Epidermal melanocyte (primary cell): ENCODE results near the gene HP1BP3.
A peak's percentile ranks its signal among the peaks of the same experiment; 100 is the strongest.
"Not testable (repeated sequence)": the region's sequence is repeated elsewhere in the genome, so short reads cannot be mapped to it uniquely, and the experiment has no call there.

Experiments
- DNase-seq: peaks from one replicate; pipeline ENCODE4 v3.0.0; 2011; ENCODE audit warnings: low spot score; ENCODE audit not compliant: insufficient read length

HP1BP3 gene

DNA sequence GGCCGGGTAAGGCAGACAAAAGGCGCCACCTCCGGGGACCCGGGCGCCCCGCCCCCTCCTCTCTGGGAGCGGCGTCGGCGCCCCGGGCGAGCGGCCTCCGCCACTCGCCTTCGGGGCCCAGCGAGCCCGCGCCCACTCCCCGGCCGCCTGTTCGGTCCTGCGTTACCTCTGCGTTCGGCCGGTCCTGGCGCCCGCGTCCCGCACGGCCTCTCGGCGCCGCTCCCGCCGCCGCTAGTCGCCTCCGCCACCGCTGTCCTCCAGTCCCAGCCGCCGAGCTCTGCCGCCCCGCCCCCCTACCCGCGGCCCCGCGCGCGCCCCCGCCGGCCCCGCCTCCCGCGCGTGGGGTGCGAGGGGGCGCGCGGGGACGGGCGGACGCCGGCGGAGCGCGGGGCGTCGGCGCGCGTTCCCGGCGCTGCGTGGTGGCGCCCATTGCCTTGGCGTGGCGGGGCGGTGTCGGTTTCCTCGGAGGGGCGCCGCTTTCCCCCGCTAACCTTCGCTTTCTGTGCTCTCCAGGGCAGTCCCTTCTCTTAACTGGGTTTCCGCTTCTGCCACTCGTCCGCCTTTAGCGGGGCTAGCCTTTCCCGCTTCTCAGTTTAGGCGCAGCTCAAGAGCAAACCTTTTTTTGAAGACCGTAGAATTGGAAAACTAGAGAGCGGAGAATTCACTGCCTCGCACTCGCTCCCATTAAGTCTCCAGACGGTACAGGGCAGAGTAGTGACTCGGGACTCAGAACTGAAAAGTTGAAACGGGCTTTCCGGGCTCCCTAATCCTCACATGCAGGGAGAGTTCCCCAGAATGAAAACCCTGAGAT is at the start of gene HP1BP3:
HP1BP3 (minus strand) TSS at position 279 of the 811 bp plus-strand sequence. CDS start 6,867 bp downstream, outside the sequence.
- peak; percentile 24 for DNase-seq

DNA sequence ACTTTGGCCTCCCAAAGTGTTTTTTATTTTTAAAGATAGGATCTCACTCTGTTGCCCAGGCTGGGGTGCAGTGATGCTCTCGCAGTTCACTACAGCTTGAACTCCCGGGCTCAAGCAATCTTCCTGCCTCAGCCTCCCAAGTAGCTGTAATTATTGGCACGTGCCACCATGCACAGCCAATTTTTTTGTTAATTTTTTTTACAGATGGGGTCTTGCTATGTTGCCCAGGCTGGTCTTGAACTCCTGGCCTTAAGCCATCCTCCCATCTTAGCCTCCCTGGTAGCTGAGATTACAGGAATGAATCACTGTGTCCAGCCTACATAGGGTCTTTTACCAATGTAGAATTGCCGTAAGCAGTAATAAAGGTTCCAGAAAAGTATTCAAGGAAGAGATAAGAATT is 49.1 kb upstream of the HP1BP3 start:
- DNase-seq = no peak

DNA sequence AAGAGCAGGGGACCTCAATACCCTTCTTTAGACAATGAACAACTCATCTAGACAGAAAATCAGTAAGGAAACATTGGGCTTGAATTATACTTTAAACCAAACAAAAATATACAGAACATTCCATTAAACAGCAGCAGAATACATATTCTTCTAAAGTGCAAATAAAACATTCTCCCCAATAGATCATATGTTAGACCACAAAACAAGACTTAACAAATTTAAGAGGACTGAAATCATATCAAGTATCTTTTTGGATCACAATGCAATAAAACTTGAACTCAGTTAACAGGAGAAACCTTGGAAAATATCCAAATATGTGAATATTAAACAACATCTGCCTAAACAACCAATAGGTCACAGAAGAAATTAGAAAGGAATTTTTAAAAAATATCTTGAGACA is 47.7 kb upstream of the HP1BP3 start:
- DNase-seq = no peak

- DNase-seq = no peak
These were observed 47.1 kb upstream of the HP1BP3 start for GRCh38 chr1:20834192-20834591.

DNA sequence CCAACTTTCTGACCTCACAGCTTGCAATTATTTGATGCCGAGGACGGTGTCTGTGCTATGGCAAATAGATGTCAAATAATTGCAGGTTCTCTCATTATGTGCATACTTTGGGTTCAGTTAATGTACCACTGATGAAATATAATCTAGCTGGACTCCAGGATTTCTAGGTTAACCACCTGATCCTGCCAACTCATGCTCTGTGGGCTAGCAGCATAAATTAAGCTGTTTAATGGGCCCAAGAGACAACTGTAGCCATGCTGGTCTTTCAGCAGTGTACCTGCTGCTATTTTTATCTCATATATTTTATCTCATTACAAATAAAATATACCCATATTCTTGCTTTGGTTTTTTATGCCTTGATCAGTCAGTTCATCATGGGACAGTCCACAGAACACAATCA is 43.3 kb upstream of the HP1BP3 start:
- DNase-seq = no peak

GRCh38 chr1:20829946-20830345 is 42.8 kb upstream of the HP1BP3 start:
- DNase-seq = no peak

DNA sequence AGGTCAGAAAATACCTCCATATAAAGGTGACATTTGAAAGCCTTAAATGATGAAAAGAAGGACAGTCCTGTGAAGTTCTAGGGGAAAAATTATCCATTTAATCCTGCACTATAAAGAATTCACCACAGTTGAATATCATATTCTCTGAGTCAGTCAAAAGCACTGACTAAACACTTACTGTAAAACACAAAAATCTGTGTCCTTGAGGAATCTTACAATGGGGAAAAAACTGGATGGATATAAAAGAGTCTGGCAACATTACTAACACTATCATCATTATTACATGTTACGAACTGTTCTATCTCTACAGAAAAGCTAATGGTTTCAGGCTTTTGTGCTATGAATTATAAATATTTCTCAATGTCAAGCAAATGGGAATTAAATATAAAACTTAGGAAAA is 42.4 kb upstream of the HP1BP3 start:
- no peak for DNase-seq

DNA sequence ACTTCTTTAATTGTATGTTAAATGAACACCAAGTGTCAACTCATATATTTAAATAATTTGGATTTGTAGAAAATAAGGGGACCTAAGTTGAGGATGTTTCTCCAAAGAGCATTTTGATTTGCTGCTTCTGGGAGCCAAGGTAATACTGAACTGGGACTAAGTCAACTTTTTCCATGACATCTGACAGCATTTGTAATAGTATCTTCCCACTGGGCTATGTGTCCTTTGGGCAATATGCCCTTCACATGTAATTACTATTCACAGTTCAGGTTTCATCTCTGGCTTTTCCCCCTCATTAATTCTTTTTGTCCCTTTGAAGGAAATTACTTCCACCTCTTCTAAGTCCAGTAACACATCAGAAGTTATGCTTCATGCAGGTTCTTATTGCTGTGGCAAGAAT is 36.7 kb upstream of the HP1BP3 start:
- no peak for DNase-seq

- DNase-seq = no peak
These were observed 34.4 kb upstream of the HP1BP3 start for GRCh38 chr1:20821466-20821865.

- no peak for DNase-seq
These were observed 32.7 kb upstream of the HP1BP3 start for GRCh38 chr1:20819818-20820217.

GRCh38 chr1:20814534-20814871 is 27.4 kb upstream of the HP1BP3 start:
- no peak for DNase-seq

DNA sequence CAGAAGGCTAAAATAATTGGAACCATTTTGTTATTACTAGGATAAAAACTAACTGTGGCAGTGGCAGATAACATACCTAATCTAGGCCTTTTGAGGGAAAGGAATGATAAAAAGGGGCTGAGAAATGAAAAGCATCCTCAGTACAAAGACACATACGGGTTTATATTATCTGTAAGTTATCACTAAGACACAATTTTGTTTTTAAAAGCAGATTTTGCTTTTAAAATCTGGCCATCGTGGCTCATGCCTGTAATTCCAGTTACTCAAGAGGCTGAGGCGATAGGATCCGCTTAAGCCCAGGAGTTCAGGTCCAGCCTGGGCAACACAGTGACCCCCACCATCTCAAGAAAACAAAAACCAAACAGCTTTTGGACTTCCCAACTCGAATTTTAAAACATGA is 24.8 kb upstream of the HP1BP3 start:
- DNase-seq = no peak

DNA sequence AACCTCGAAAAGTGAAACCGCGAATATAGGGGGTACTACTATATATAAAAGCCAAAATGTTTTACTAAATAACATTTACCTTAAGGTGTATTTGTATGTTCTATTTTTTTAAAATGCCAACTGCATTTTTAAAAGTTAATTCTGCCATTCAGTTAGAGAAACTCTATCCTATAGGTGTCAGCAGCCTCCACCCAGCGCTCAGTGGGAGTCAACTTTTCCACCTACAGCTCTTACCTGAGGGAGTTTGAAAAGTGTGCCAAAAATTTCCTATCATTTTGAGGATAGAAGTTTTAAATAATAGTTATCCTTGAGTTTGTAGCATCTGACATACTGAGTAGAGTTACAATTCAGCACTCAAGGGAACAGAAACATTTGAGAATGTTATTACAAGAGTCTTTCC is 6.1 kb upstream of the HP1BP3 start:
- DNase-seq = no peak

- DNase-seq = peak; percentile 36
These were observed 5.1 kb upstream of the HP1BP3 start for GRCh38 chr1:20792196-20792595.

DNA sequence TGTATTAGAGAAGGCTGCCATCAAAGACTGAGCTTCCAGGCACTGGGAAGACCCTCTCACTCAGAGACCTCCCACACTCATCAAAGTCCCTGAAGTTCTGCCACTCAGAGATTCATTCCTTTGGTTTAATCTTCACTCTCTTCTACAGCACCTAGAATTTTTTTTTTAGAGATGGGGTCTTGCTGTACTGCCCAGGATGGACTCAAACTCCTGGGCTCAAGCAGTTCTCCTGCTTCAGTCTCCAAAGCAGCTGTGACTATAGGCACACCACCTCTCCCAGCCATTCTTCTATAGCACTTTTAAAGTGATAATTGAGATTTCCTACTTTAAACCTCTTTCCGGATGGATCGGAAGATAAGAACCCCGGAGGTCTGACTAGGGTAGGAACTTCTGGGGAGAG is 3.7 kb upstream of the HP1BP3 start:
- no peak for DNase-seq

- DNase-seq = not testable (repeated sequence)
These were observed 2.5 kb upstream of the HP1BP3 start for GRCh38 chr1:20789598-20789997.

- no peak for DNase-seq
These were observed 1.0 kb upstream of the HP1BP3 start for GRCh38 chr1:20787840-20788795.

- DNase-seq = peak; percentile 80
These were observed 666 bp downstream of the HP1BP3 start for GRCh38 chr1:20786253-20787028.

GRCh38 chr1:20785907-20786252 is 1.2 kb downstream of the HP1BP3 start:
- no peak for DNase-seq

DNA sequence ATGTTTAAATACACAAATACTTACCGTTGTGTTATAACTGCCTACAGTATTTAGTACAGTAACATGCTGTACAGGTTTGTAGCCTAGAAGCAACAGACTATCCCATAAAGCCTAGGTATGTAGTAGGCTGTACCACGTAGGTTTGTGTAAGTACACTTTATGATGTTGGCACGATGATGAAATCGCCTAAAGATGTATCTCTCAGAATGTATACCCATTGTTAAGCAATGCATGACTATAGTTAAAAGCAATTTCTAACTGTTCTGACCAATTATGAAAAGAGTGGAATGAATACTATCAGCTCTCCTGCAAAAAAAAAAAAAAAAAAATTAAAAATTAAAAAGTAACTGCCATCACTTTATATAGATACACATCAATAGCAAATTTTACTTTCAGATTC is 11.4 kb downstream of the HP1BP3 start:
- DNase-seq = no peak

DNA sequence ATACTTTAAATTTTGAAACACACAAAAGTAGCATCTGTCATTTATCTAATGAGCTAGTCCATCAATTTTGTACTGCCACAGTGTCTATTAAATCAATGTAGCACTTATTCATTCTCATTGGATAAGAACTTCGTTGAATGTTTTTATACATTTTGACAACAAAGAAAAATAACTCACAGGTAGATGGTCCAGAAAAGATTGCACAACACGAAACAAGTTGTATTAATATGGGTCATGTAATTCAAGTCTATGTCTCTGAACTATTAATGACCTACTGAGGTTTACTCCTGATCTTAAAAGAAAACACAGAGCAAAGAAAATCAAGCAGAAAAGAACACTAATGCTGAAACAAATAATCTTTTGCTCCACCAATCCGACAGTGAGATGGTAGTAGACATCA is 15.3 kb downstream of the HP1BP3 start:
- no peak for DNase-seq
